ENCODE measurements around the gene VASN. TPM values are rescaled to one million over a fixed set of nuclear protein-coding genes. Genes with fewer than 3 reads are reported as not detected.

The VASN gene
- total RNA-seq, 1 donor from 2014 or later: 62.7 TPM

- no peaks in the 10 kb centered on the region for H3K27me3 Mint-ChIP-seq (ENCODE audit: unreplicated experiment)
- peaks cover 24% of the 10 kb centered on the region for H3K4me1 Mint-ChIP-seq (ENCODE audit: unreplicated experiment)
- H3K9me3 Mint-ChIP-seq (ENCODE audit: unreplicated experiment): no peaks in the 10 kb centered on the region
- no peak for TF ChIP-seq CTCF (IDR thresholded peaks at IDR 0.05)
- no peak overlapping the region for H3K27ac Mint-ChIP-seq (ENCODE audit: unreplicated experiment)
- no peak overlapping the region for H3K4me3 Mint-ChIP-seq (ENCODE audit: unreplicated experiment)
- peaks cover 3% of the 10 kb centered on the region for H3K36me3 Mint-ChIP-seq (ENCODE audit: unreplicated experiment)
- DNase-seq (ENCODE audit: extremely low spot score, unreplicated experiment): no peak
These were observed 5.6 kb upstream of the VASN start for GRCh38 chr16:4366016-4366415.

GRCh38 chr16:4367393-4367856, 4.2 kb upstream of the VASN start:
- TF ChIP-seq CTCF (IDR thresholded peaks at IDR 0.05): no peak
- DNase-seq (ENCODE audit: extremely low spot score, unreplicated experiment): no peak
- H3K27ac Mint-ChIP-seq (ENCODE audit: unreplicated experiment): no peak overlapping the region
- H3K4me3 Mint-ChIP-seq (ENCODE audit: unreplicated experiment): no peak overlapping the region
- no peaks in the 10 kb centered on the region for H3K27me3 Mint-ChIP-seq (ENCODE audit: unreplicated experiment)
- H3K9me3 Mint-ChIP-seq (ENCODE audit: unreplicated experiment): no peaks in the 10 kb centered on the region
- peaks cover 29% of the 10 kb centered on the region for H3K4me1 Mint-ChIP-seq (ENCODE audit: unreplicated experiment)
- H3K36me3 Mint-ChIP-seq (ENCODE audit: unreplicated experiment): peaks cover 3% of the 10 kb centered on the region

GRCh38 chr16:4369007-4369733, 2.5 kb upstream of the VASN start:
- H3K27ac Mint-ChIP-seq (ENCODE audit: unreplicated experiment): peak overlapping the region; percentile 41
- no peak overlapping the region for H3K4me3 Mint-ChIP-seq (ENCODE audit: unreplicated experiment)
- H3K27me3 Mint-ChIP-seq (ENCODE audit: unreplicated experiment): no peaks in the 10 kb centered on the region
- TF ChIP-seq CTCF (IDR thresholded peaks at IDR 0.05): no peak
- DNase-seq (ENCODE audit: extremely low spot score, unreplicated experiment): no peak
- peaks cover 35% of the 10 kb centered on the region for H3K4me1 Mint-ChIP-seq (ENCODE audit: unreplicated experiment)
- H3K36me3 Mint-ChIP-seq (ENCODE audit: unreplicated experiment): peaks cover 2% of the 10 kb centered on the region
- H3K9me3 Mint-ChIP-seq (ENCODE audit: unreplicated experiment): no peaks in the 10 kb centered on the region

GRCh38 chr16:4370151-4370550, 1.5 kb upstream of the VASN start:
- H3K36me3 Mint-ChIP-seq (ENCODE audit: unreplicated experiment): peaks cover 2% of the 10 kb centered on the region
- H3K27ac Mint-ChIP-seq (ENCODE audit: unreplicated experiment): peak overlapping the region; percentile 89
- no peak overlapping the region for H3K4me3 Mint-ChIP-seq (ENCODE audit: unreplicated experiment)
- no peak for DNase-seq (ENCODE audit: extremely low spot score, unreplicated experiment)
- H3K27me3 Mint-ChIP-seq (ENCODE audit: unreplicated experiment): no peaks in the 10 kb centered on the region
- TF ChIP-seq CTCF (IDR thresholded peaks at IDR 0.05): no peak
- no peaks in the 10 kb centered on the region for H3K9me3 Mint-ChIP-seq (ENCODE audit: unreplicated experiment)
- peaks cover 42% of the 10 kb centered on the region for H3K4me1 Mint-ChIP-seq (ENCODE audit: unreplicated experiment)

GRCh38 chr16:4370570-4371356, 885 bp upstream of the VASN start:
- no peaks in the 10 kb centered on the region for H3K9me3 Mint-ChIP-seq (ENCODE audit: unreplicated experiment)
- H3K27me3 Mint-ChIP-seq (ENCODE audit: unreplicated experiment): no peaks in the 10 kb centered on the region
- H3K4me1 Mint-ChIP-seq (ENCODE audit: unreplicated experiment): peaks cover 48% of the 10 kb centered on the region
- H3K4me3 Mint-ChIP-seq (ENCODE audit: unreplicated experiment): peak overlapping the region; percentile 57
- no peak for DNase-seq (ENCODE audit: extremely low spot score, unreplicated experiment)
- H3K27ac Mint-ChIP-seq (ENCODE audit: unreplicated experiment): peak overlapping the region; percentile 89
- TF ChIP-seq CTCF (IDR thresholded peaks at IDR 0.05): no peak
- peaks cover 2% of the 10 kb centered on the region for H3K36me3 Mint-ChIP-seq (ENCODE audit: unreplicated experiment)

Measured in osteocyte (in vitro differentiated cells).